HG03103 (cell line): ENCODE data around the gene SREBF1.

Source experiments
- ATAC-seq: cut with Tn5 transposase; IDR thresholded peaks from one replicate; pipeline ENCODE4 v1.9.1; 2021; ENCODE audit warnings: low read depth; ENCODE audit not compliant: unreplicated experiment

Gene SREBF1

DNA sequence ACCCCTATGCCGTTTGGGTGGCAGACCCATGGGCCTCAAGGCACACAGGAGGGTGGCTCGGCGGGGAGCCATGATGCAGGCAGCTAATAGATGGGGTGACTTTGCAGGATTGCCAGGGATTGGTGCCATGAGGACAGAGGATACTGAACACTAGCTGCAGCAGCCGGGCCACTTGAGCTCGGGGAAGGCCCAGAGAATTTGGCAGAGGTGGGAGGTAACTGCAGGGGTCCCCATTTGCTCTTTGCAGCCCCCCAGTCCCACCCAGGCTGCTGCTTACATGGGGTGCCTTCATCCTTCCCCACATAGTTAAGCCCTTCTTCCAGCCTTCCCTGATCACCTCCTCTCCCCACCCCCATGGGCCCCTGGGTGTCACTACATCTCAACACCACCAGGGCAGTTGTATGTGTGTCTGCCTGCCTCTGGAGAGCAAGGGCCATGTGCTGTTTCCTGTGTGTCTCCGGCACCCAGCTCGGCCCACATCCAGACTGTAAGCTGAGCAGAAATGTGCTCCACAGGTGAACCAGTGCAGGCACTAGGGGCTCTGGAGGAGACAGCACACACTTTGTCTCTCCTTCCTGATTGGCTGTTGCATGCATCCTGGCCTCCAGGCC lies 52.0 kb downstream of the SREBF1 start:
- ATAC-seq, result no peak

DNA sequence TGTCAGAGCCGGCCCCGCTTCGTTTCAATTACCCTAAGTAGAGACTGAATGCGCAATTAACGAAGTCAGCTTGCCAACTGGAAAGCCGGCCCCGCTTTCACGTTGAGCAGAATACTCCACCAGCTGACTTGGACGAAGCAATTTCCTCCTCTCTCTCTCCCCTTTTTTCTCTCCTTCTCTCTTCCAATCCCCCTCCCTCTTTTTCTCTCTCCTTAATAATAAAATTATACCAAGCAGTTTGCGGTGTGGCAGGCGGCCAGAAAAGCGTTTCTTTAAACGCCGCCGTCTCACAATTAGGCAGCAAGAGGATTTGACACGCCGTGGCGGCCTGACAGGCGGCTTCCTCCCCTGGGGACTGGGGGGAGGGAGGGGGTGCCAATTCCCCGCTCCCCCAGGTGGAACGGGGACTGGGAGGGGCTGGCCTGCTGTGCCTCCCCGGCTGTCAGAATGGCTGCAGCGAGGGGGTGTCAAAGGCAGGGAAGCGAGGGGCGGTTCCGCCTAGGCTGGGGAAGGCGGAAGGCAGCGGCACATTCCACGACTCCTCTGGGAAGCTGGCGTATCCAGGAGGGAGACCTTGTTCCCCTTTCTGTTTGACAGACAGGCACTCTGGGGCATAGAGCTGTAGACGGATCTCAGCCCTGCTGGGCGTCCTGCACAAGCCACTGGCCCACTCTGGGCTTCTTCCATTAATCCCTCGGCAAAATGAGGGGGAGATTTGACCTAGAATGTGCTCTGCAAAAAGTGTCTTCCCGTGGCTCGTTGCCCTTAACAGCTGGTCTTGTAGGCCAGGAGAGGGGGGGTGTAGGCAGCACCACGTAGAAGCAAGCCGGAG lies 52.7 kb downstream of the SREBF1 start:
- ATAC-seq, result no peak

GRCh38 chr17:17783116-17783824 lies 53.5 kb downstream of the SREBF1 start:
- no peak for ATAC-seq

DNA sequence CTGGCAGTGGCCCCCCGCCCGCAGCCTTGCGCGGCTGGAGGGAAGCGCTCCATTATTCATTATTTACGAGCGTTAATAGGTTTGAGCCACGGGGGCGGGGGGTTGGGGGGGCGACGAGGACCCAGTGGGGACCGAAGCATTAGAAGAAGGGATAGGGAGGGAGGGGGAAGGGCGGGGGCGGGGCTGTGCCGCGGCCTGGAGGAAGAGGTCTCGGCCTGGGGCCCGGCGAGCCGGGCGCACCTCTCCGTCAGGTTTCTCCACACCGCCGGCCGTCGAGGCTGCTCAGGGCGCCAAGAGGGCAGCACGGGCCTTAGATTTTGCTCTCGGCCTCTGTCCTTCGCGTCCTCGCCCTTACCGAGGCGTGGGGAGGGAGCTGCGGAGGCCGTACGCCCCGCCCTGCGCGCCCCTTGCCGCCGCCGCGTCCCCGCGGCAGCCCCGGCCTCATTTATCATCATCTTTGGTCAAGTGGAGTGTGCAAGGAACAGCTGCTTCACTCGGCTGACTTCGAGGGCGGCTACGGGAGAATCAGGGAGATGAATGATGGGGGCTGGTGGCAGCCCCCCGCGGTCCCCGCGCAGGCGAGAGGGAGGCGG lies 54.2 kb downstream of the SREBF1 start:
- ATAC-seq, result no peak

- no peak for ATAC-seq
Observed at GRCh38 chr17:17781591-17782496, 54.9 kb downstream of the SREBF1 start.

DNA sequence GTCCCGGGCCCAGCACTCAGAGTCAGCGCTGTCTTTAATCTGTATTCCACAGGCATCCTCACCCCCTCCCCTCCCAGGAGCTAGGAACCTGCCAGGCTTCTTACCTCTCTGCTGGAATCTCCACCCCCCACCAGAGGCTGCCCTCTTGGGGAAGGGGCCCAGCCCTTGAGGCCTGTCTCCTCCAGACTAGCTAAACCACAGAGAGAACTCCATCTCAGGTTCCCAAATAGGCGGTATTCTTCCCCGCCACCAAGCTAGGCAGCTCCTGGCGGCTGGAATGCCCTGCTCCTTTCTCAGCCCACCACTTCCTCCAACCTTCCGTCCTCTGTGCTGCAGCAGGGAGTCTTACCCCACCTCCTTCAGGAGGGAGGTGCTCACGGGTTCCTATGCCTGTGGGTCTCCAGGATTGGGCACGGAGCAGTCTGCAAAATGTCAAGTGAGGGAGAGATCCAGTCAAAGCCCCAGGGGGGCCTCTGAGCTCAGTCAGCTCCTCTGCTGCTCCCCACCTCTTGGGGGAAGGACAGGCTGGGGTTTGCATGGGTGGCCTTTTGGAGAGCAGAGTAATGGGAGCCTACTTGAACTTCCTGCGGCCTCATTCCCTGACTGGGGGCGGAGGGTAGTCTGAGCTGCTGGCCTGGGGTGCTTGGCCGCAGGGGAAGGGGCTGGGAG lies 55.7 kb downstream of the SREBF1 start:
- ATAC-seq, result no peak

DNA sequence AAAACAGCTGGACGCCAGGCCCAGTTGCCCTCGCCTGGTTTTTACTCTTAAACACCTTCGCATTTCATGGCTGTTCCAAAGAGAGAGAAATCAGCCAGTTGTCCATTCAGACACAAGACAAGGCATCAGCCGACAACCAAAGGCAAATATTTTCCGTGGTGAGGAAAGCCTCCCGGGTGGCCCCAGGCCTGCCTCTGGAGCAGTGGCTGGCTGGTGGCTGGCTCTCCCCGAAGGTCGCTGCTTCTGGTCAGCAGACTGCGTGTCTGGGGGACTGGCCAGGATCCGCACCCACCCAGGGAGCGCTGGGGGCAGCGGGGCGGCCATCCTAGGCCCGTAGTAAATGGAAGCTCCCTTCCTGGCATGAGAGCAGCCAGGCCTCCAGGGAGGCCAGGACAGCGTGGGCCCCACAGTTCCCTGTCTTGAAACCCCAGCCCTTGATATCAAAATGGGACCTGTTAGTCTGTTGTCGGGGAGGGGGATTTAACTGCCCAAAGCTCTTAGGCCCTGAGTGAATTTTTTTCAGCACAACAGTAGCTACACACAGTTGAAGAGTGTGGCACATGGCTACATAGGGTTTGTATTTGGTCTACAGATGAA lies 57.7 kb downstream of the SREBF1 start:
- no peak for ATAC-seq

DNA sequence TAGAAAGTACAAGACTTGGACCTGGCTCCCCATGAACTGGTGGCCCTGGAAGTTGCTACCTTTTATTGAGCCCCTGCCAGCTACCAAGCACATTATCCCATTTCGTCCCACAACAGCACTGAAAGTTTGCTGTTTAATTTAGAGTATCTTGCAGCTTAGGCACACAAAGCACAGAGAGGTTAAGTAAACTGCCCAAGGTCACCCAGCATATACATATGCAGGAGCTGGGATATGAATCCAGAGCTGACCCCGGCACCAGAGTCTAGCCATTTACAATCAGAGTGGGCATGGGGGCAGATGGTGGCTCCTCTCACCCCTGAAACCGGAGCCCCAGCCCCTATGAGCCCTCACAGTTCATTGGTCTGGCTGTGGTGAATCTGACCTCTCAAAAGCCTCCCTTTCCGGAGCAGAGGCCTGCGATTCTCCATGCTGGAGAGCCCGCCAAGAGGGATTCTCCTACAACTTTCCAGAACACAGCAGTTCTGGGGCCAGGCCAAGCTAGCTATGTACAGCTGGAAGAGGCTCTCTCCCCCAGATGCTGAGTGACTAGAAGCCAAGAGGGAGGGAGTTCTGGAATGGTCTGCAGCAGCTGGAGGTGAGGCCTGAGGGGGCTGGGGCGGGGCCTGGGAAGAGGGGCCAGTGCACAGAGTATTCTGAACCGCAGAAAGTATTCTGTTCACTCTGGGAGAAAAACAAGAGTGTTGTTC lies 58.3 kb downstream of the SREBF1 start:
- no peak for ATAC-seq

DNA sequence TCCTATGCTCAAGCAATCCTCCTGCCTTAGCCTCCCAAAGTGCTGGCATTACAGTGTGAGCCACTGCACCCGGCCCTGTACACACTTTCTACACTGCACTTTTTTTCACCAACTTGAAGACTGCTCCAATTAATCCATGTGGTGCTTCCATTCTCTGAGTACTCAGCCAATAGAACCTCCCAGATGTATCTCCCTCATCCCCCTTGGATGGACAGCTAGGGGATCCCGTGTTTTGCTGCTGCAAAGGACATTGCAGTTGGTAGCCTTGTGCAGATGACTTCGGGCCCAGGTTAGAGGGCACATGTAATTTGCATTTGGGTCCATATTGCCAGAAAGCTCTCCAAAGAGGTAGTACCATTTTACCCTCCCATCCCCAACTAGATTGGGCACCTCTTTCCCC lies 59.9 kb downstream of the SREBF1 start:
- ATAC-seq, result no peak

- no peak for ATAC-seq
Observed at GRCh38 chr17:17774009-17774881, 62.5 kb downstream of the SREBF1 start.

- no peak for ATAC-seq
Observed at GRCh38 chr17:17772231-17772630, 64.6 kb downstream of the SREBF1 start.

DNA sequence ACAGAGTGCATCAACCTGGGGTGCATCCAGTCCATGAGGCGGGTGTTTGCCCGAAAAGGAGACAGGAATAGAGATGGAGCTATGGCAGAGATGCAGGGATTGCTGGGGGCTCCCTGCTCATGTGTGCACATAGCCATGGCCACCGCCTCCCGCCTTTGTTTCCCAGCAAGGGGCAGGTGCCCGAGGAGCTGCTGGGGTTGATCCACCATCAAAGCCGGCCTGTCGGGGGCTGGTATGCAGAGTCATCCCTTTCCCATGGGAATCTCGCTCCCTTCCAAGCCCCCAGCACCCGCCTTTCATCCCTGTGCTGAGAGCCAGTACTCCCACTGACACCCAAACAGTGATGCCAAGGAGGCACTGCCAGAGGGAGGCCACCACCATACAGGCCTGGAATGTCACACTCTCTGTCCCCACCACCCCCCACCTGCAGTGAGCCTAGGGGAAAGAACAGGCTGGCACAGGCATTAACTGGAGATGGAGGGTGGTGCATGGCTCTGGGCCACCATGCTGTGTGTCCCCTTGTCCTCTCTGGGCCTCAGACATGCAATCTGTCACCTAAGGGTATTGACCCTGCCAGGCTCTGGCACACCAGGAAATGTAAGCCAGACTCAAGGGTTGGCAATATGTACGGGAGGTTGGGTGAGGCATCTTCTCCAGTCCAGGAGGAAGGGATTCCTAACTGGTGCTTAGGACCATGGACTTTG lies 65.1 kb downstream of the SREBF1 start:
- ATAC-seq, result no peak

- ATAC-seq, result no peak
Observed at GRCh38 chr17:17770632-17771044, 66.1 kb downstream of the SREBF1 start.

- ATAC-seq, result no peak
Observed at GRCh38 chr17:17769869-17770631, 66.7 kb downstream of the SREBF1 start.

- ATAC-seq, result no peak
Observed at GRCh38 chr17:17768424-17769088, 68.2 kb downstream of the SREBF1 start.

DNA sequence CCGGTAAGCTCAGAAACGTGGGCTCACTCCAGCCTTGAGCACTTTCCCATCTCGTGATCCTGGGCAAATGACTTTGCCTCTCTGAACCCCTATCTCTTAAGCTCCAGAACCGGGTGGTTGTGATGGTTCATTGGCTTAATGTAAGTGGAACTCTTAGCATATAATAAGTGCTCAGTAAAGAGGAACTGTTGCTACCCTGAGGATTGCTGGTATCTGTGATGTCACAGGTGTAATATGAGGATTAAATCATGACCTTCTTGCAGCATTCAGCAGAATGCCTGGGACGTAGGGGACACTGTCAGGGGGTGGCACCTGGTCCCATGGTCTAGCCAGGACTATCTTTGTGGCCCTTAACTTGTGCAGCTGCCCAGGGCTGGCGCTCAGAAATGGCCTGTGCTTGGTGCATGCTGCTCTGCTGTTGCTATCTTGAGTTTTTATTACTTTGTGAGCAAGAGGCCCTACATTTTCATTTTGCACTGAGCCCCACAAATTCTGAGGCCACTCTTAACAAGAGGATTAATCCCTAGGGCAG lies 68.8 kb downstream of the SREBF1 start:
- no peak for ATAC-seq
